ENCODE results near the gene AGA. TPM values are rescaled to one million over a fixed set of nuclear protein-coding genes. Genes with fewer than 3 reads are reported as not detected.

The AGA gene
- total and polyA plus RNA-seq, 2 of the 4 experiments (the other 2 are of a cell fraction), result 26.3 to 38.5 TPM

DNA sequence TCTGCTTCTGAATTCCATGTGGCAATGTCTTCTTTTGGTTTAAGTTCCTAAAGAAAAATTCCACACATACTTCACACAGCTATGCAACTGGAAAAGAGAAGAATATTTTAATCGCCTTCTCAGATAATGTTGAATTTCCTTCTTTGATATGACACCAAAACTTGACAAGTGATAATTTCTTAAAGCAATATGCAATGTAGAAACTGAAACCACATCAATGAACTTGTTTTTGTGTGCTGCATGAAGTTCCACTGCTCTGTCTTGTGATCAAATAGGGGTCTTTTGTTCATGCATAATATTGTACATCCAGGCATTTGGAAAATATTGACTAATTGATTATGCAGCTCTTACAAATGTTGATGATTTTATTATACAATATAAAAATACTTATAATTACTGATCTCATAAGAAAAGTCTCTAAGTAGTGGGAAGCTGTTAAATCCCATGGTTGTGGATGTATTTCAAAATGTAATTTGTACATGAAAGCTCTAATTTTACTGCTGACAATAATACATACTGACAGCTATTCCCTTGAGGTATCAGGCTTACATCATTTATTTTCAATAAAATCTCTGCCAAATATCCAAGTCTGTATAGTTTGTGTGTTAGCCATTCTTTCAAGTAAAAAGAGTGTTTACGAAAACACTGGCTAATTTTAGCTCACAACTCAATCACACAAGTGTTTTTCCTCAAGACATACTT lies 56.5 kb downstream of the AGA start:
- Histone ChIP-seq H3K4me3 (ENCODE audit: insufficient read depth, low read depth, low read length) (no peak overlapping the region), H4K5ac (ENCODE audit: low read depth, low read length) (no peak overlapping the region), H3K4me2 (ENCODE audit: low read depth, low read length) (peak overlapping the region; percentile 90; the same call in 1 of the 2 replicates), H2AK5ac (ENCODE audit: low read depth, low read length) (no peak overlapping the region), H2BK120ac (ENCODE audit: low read depth, low read length) (no peak overlapping the region), H3K9ac (ENCODE audit: low read depth, low read length) (no peak overlapping the region), H3K79me1 (ENCODE audit: low read depth in 1 of 2, low read length in 2 of 2) (no peaks in the 10 kb centered on the region), H3K36me3 (ENCODE audit: control insufficient read depth, insufficient read depth, low read length) (no peaks in the 10 kb centered on the region), H4K8ac (ENCODE audit: low read depth in 2 of 2, low read length in 2 of 2) (no peak overlapping the region; a peak in 1 of 4 replicates), H3K18ac (ENCODE audit: low read depth, low read length) (no peak overlapping the region), H3K9me1 (ENCODE audit: insufficient read depth, low read length) (no peaks in the 10 kb centered on the region), H3K27me3 (ENCODE audit: control insufficient read depth, insufficient read depth, low read length) (no peaks in the 10 kb centered on the region), H2AK9ac (replicated peaks; ENCODE audit: low read depth, low read length, poor library complexity) (no peak overlapping the region), H3K27ac (ENCODE audit: insufficient read depth, low read length) (no peak overlapping the region), H4K20me1 (ENCODE audit: insufficient read depth, low read length) (no peaks in the 10 kb centered on the region), H2BK5ac (ENCODE audit: low read depth, low read length, poor library complexity, severe bottlenecking) (peak overlapping the region; percentile 30), H2AFZ (replicated peaks; ENCODE audit: low read length, poor library complexity) (no peak overlapping the region), H2BK20ac (ENCODE audit: low read depth, low read length) (no peak overlapping the region), H4K91ac (ENCODE audit: insufficient read depth, low read depth, low read length) (no peak overlapping the region), H3K14ac (replicated peaks; ENCODE audit: low read depth, low read length) (no peak overlapping the region), H3K4ac (ENCODE audit: low read depth, low read length) (no peak overlapping the region), H3K56ac (ENCODE audit: extremely low read depth, insufficient read depth, low read length) (no peak overlapping the region), H3K23ac (ENCODE audit: low read depth, low read length) (no peak overlapping the region), H3K4me1 (ENCODE audit: control insufficient read depth, insufficient read depth, low read length) (no peaks in the 10 kb centered on the region), H3K9me3 (ENCODE audit: control insufficient read depth, insufficient read depth, low read length) (no peaks in the 10 kb centered on the region), H2BK15ac (ENCODE audit: low read depth, low read length) (no peak overlapping the region)
- dilution Hi-C loops (cut with HindIII; ENCODE audit: low sequenced_read_pairs, unreplicated experiment) (no loop called here), intact Hi-C loops (cut with micrococcal nuclease) (no loop called here), in situ Hi-C loops (cut with MboI; ENCODE audit: low sequenced_read_pairs) (no loop called here)
- ChIA-PET CTCF (interaction anchor here (0.7 to 0.9 kb wide), 2 partner anchors 14 to 321 kb away, joined by 3 read pairs; no protein-coding TSS in a partner anchor), POLR2A (ENCODE audit: unreplicated experiment) (interaction anchor here (0.5 kb wide), 1 partner anchor 1044 kb away, joined by 3 read pairs; no protein-coding TSS in a partner anchor)
- ATAC-seq (ENCODE audit: low read depth) (peak; percentile 49), DNase-seq (peak; percentile 5)
- TF ChIP-seq POLR2A (IDR thresholded peaks at IDR 0.05; ENCODE audit: low read depth, low read length) (no peak), FOS (IDR thresholded peaks at IDR 0.05; ENCODE audit: low read depth, low read length) (no peak), SMC3 (IDR thresholded peaks at IDR 0.05; ENCODE audit: low read depth, low read length) (no peak), RAD21 (IDR thresholded peaks at IDR 0.05; ENCODE audit: low read length) (no peak), RCOR1 (IDR thresholded peaks at IDR 0.05; ENCODE audit: insufficient replicate concordance, low read length) (no peak), CEBPB (IDR thresholded peaks at IDR 0.05; ENCODE audit: low read depth, low read length) (no peak), CHD1 (IDR thresholded peaks at IDR 0.05; ENCODE audit: low read depth, low read length) (no peak), MAZ (IDR thresholded peaks at IDR 0.05; ENCODE audit: borderline replicate concordance, low read depth, low read length) (no peak), MXI1 (IDR thresholded peaks at IDR 0.05; ENCODE audit: borderline replicate concordance, low read depth, low read length) (no peak), MAFK (IDR thresholded peaks at IDR 0.05; ENCODE audit: low read depth, low read length) (no peak), NFE2L2 (IDR thresholded peaks at IDR 0.05; ENCODE audit: low read depth, low read length) (no peak)
- TF ChIP-seq, protein P1, sequence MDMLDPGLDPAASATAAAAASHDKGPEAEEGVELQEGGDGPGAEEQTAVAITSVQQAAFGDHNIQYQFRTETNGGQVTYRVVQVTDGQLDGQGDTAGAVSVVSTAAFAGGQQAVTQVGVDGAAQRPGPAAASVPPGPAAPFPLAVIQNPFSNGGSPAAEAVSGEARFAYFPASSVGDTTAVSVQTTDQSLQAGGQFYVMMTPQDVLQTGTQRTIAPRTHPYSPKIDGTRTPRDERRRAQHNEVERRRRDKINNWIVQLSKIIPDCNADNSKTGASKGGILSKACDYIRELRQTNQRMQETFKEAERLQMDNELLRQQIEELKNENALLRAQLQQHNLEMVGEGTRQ (IDR thresholded peaks at IDR 0.05; ENCODE audit: low read depth, low read length), result no peak
- TF ChIP-seq, protein P2, sequence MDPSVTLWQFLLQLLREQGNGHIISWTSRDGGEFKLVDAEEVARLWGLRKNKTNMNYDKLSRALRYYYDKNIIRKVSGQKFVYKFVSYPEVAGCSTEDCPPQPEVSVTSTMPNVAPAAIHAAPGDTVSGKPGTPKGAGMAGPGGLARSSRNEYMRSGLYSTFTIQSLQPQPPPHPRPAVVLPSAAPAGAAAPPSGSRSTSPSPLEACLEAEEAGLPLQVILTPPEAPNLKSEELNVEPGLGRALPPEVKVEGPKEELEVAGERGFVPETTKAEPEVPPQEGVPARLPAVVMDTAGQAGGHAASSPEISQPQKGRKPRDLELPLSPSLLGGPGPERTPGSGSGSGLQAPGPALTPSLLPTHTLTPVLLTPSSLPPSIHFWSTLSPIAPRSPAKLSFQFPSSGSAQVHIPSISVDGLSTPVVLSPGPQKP (IDR thresholded peaks at IDR 0.05; ENCODE audit: borderline replicate concordance, low read depth, low read length), result no peak
- TF ChIP-seq, protein P3, sequence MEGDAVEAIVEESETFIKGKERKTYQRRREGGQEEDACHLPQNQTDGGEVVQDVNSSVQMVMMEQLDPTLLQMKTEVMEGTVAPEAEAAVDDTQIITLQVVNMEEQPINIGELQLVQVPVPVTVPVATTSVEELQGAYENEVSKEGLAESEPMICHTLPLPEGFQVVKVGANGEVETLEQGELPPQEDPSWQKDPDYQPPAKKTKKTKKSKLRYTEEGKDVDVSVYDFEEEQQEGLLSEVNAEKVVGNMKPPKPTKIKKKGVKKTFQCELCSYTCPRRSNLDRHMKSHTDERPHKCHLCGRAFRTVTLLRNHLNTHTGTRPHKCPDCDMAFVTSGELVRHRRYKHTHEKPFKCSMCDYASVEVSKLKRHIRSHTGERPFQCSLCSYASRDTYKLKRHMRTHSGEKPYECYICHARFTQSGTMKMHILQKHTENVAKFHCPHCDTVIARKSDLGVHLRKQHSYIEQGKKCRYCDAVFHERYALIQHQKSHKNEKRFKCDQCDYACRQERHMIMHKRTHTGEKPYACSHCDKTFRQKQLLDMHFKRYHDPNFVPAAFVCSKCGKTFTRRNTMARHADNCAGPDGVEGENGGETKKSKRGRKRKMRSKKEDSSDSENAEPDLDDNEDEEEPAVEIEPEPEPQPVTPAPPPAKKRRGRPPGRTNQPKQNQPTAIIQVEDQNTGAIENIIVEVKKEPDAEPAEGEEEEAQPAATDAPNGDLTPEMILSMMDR (conservative IDR thresholded peaks at IDR 0.05; ENCODE audit: low read depth, low read length), result no peak
- no TSS peak for BruUV-seq (replicated peaks)
- WGBS, 2 experiments (ENCODE audit: extremely low coverage in 2 of 2, insufficient read length in 1 of 2), result no CpG with 5 or more reads among the region's 2 CpGs
